ENCODE measurements around the gene AJM1. TPM values are rescaled to one million over a fixed set of nuclear protein-coding genes. Genes with fewer than 3 reads are reported as not detected.

The AJM1 gene
- total RNA-seq, 2 experiments from 2014 or later = 1.1 to 1.2 TPM

- POLR2A ChIA-PET = no interaction called here
- Mint-ChIP-seq H3K4me3 (no peak overlapping the region), H3K4me1 (ENCODE audit: low read depth) (peaks cover 12% of the 10 kb centered on the region)
These were observed 47.6 kb downstream of the AJM1 start for GRCh38 chr9:136889858-136890257.

GRCh38 chr9:136890661-136891060, 48.4 kb downstream of the AJM1 start:
- Mint-ChIP-seq H3K4me3 (no peak overlapping the region), H3K27me3 (no peaks in the 10 kb centered on the region), H3K9me3 (no peaks in the 10 kb centered on the region), H3K27ac (no peak overlapping the region), H3K4me1 (ENCODE audit: low read depth) (peaks cover 12% of the 10 kb centered on the region), H3K36me3 (ENCODE audit: low read depth) (peaks cover 7% of the 10 kb centered on the region)
- ChIA-PET POLR2A (no interaction called here), CTCF (no interaction called here)
- Histone ChIP-seq H3K4me1 (ENCODE audit: insufficient read depth, low read length) (peaks cover 36% of the 10 kb centered on the region), H3K9me3 (ENCODE audit: control insufficient read depth in 1 of 2, insufficient read depth in 1 of 2, low read length in 2 of 2) (no peaks in the 10 kb centered on the region), H3K27me3 (ENCODE audit: control insufficient read depth in 1 of 2, insufficient read depth in 2 of 2, low read length in 2 of 2) (no peaks in the 10 kb centered on the region), H3K36me3 (ENCODE audit: insufficient read depth, low read length) (peaks cover 33% of the 10 kb centered on the region), H3K4me3 (ENCODE audit: low read length) (no peak overlapping the region), H3K27ac (ENCODE audit: low read depth in 1 of 2, low read length in 2 of 2) (no peak overlapping the region)
- ATAC-seq (ENCODE audit: poor library complexity) = no peak
- intact Hi-C loops (cut with DNase I, micrococcal nuclease) = no loop called here
- DNase-seq = no peak
- no peak for TF ChIP-seq CTCF (IDR thresholded peaks at IDR 0.05)

More at GRCh38 chr9:136889858-136890257, 47.6 kb downstream of the AJM1 start:
- Histone ChIP-seq H3K27ac (ENCODE audit: low read depth in 1 of 2, low read length in 2 of 2) (no peak overlapping the region), H3K27me3 (ENCODE audit: control insufficient read depth in 1 of 2, insufficient read depth in 2 of 2, low read length in 2 of 2) (no peaks in the 10 kb centered on the region), H3K36me3 (ENCODE audit: insufficient read depth, low read length) (peaks cover 29% of the 10 kb centered on the region), H3K4me3 (ENCODE audit: low read length) (no peak overlapping the region), H3K4me1 (ENCODE audit: insufficient read depth, low read length) (peaks cover 44% of the 10 kb centered on the region), H3K9me3 (ENCODE audit: control insufficient read depth in 1 of 2, insufficient read depth in 1 of 2, low read length in 2 of 2) (no peaks in the 10 kb centered on the region)
- ATAC-seq (ENCODE audit: poor library complexity) = no peak
- Mint-ChIP-seq H3K27me3 (no peaks in the 10 kb centered on the region), H3K27ac (no peak overlapping the region), H3K36me3 (ENCODE audit: low read depth) (peaks cover 7% of the 10 kb centered on the region), H3K9me3 (no peaks in the 10 kb centered on the region)
- intact Hi-C loops (cut with DNase I, micrococcal nuclease) = loop anchor here in 1 of 2 experiments (5.0 kb wide), 3 partner anchors 83 to 528 kb away; partner anchors contain the start of genes ABCA2, DNLZ and RABL6
- CTCF ChIA-PET = no interaction called here
- TF ChIP-seq CTCF (IDR thresholded peaks at IDR 0.05) = no peak
- DNase-seq = no peak

Small RNA genes within 50 kb of the gene (microRNA-seq; reads per million reads assigned to microRNA genes)
- not detected for gene MIR4292 (ENCODE audit: borderline microRNAs expressed, borderline replicate concordance)
- not detected for gene MIR4479 (ENCODE audit: borderline microRNAs expressed, borderline replicate concordance)

Other genes starting within 250 kb of the AJM1 start
- not detected for gene EGFL7, start 179.6 kb upstream of the AJM1 start, total RNA-seq
- 1 to 10 TPM; 3.6 to 4.0 TPM for gene AGPAT2, start 155.0 kb upstream of the AJM1 start, total RNA-seq
- under 1 TPM in 1 of 2 experiments, not detected in 1; 0.11 TPM for gene DIPK1B, start 129.9 kb upstream of the AJM1 start, total RNA-seq
- gene LCN10, start 99.5 kb upstream of the AJM1 start, total RNA-seq = not detected
- gene LCN6, start 94.0 kb upstream of the AJM1 start, total RNA-seq = not detected
- not detected for gene LCN8, start 84.2 kb upstream of the AJM1 start, total RNA-seq
- gene LCN15, start 78.0 kb upstream of the AJM1 start, total RNA-seq = not detected
- gene TMEM141, start 51.1 kb upstream of the AJM1 start, total RNA-seq = 10 to 100 TPM; 14.6 to 17.1 TPM
- gene CCDC183, start 46.1 kb upstream of the AJM1 start, total RNA-seq = 1 to 10 TPM; 3.0 to 4.6 TPM
- 10 to 100 TPM; 46.4 to 48.5 TPM for gene RABL6, start 34.5 kb upstream of the AJM1 start, total RNA-seq
- gene PHPT1, start 6.9 kb downstream of the AJM1 start, total RNA-seq = 10 to 100 TPM; 13.6 to 17.8 TPM
- gene MAMDC4, start 9.9 kb downstream of the AJM1 start, total RNA-seq = 1 to 10 TPM; 2.2 to 3.4 TPM
- 100 to 1,000 TPM; 215 to 220 TPM for gene EDF1, start 23.8 kb downstream of the AJM1 start, total RNA-seq
- 10 to 100 TPM; 10.6 to 11.6 TPM for gene TRAF2, start 44.0 kb downstream of the AJM1 start, total RNA-seq
- 10 to 100 TPM; 41.0 to 41.7 TPM for gene FBXW5, start 102.3 kb downstream of the AJM1 start, total RNA-seq
- not detected for gene C8G, start 102.8 kb downstream of the AJM1 start, total RNA-seq
- 1 to 10 TPM; 1.3 to 1.5 TPM for gene LCN12, start 109.8 kb downstream of the AJM1 start, total RNA-seq
- 10 to 100 TPM; 40.6 to 41.0 TPM for gene PTGDS, start 135.0 kb downstream of the AJM1 start, total RNA-seq
- 1 to 10 TPM in 1 of 2 experiments, under 1 TPM in 1; 0.93 to 1.0 TPM for gene LCNL1, start 140.5 kb downstream of the AJM1 start, total RNA-seq
- 10 to 100 TPM; 67.0 to 67.8 TPM for gene PAXX, start 149.9 kb downstream of the AJM1 start, total RNA-seq
- 1 to 10 TPM; 2.1 to 2.8 TPM for gene CLIC3, start 154.1 kb downstream of the AJM1 start, total RNA-seq
- gene ABCA2, start 185.8 kb downstream of the AJM1 start, total RNA-seq = 10 to 100 TPM; 80.1 to 86.8 TPM
- gene FUT7, start 189.6 kb downstream of the AJM1 start, total RNA-seq = 1 to 10 TPM; 1.7 to 1.8 TPM
- gene NPDC1, start 203.7 kb downstream of the AJM1 start, total RNA-seq = 10 to 100 TPM; 15.3 to 16.0 TPM
- not detected for gene ENTPD2, start 211.6 kb downstream of the AJM1 start, total RNA-seq
- gene SAPCD2, start 228.1 kb downstream of the AJM1 start, total RNA-seq = under 1 TPM; 0.17 to 0.19 TPM
- 1 to 10 TPM; 6.5 to 6.8 TPM for gene UAP1L1, start 235.0 kb downstream of the AJM1 start, total RNA-seq
- 10 to 100 TPM; 60.9 to 66.9 TPM for gene MAN1B1, start 244.5 kb downstream of the AJM1 start, total RNA-seq

Measured in CD4-positive, alpha-beta T cell (primary cell).